NCI-H2107 treated with DMSO at 0.1 percent for 48 hours (cell line): ENCODE data around the gene GGNBP2.
"Not testable (repeated sequence)": the region's sequence is repeated elsewhere in the genome, so short reads cannot be mapped to it uniquely, and the experiment has no call there.

Experiments used
- DNase-seq: peaks from one replicate; lab custom pipeline; 2025; ENCODE audit not compliant: unreplicated experiment; lab: John Stamatoyannopoulos, UW

Gene GGNBP2

DNA sequence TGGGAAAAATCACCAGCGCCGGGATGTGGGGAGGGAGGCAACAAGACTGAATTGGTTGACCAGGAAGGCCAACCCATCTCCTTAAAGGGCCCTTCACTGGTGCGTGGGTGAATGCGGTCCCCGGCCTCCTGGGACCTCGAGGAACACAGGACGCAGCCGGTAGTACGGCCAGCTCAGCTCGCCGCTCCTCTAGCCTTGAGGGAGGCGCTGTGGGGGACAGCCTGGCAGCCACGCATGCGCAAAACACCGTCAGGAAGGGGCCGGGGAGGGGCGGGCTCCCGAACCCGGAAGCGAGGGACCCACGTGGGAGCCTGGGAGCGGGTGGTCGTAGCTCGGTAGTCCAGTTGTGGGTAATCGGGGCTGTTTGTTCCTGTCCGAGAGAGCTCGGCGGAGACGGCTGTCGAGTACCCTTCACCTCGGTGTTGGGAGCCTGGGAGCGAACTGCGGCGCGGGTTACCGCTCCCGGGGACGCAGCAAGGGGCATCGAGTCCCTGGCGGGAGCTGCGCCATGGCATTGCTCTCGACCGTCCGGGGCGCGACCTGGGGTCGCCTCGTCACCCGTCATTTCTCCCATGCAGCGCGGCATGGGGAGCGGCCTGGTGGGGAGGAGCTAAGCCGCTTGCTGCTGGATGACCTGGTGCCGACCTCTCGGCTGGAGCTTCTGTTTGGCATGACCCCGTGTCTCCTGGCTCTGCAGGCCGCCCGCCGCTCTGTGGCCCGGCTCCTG lies 56.7 kb downstream of the GGNBP2 start, which contains the start of gene MRM1:
Gene MRM1 (plus strand): TSS at position 281 of the 727 bp plus-strand sequence. CDS start 228 bp downstream, at position 509.
- DNase-seq, result peak; percentile 31

- DNase-seq, result no peak
Measured at GRCh38 chr17:36602030-36602748, 57.5 kb downstream of the GGNBP2 start.

DNA sequence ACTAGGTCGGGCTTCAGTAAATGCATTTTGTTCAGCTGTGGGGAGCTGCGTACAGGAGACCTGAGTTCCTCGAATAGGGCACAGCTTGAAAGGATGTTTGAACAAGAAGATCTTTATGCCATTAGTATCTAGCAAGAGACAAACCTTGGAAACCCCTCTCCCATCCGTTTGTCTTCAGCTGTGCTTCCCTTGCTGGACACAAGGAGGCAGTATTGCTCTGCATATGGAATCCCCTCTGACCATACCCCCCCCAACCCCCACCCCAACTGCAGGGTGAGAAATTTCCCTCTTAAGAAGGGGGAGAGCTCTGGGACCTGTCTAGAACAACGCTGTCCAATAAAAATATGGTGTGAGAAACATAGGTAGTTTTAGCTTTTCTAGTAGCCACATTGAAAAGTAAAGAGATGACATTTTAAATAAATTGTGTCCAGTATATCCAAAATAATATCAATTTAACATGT lies 58.2 kb downstream of the GGNBP2 start:
- peak; percentile 34 for DNase-seq

GRCh38 chr17:36605028-36605427 lies 60.3 kb downstream of the GGNBP2 start:
- DNase-seq, result not testable (repeated sequence)

GRCh38 chr17:36608280-36608679 lies 63.6 kb downstream of the GGNBP2 start:
- no peak for DNase-seq

DNA sequence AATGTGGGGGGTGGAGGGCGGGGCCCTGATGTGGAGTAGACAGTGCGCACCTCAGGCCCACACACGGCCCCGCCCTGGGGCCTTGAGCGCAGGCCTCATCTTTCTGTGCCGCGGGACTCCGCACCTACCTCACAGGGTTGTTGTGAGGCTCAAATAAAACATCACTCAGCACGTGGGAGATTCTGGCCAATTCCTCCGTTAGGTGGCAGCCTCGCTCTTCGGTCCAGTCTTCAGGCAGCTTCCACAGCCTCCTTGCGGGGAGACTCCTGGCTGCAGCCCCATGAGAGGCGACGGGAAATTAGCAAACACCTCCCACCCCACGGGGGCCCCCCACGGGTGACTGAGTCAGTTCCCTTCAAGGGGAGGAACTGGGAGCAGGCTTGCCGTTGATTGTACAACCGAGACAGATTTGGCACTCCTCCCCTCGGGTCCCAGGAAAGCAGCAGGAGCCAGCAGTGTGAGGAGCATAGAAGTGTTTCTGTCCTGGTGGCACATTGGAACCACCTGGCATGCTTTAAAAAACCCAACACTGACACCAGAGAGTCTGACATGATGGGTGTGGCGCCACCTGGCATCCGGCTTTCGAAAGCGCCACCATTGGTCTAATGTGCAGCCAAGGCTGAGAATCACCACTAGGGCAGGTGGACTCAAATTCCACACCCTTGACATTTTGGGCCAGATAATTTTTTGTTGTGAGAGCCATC lies 64.2 kb downstream of the GGNBP2 start:
- DNase-seq, result peak; percentile 77

DNA sequence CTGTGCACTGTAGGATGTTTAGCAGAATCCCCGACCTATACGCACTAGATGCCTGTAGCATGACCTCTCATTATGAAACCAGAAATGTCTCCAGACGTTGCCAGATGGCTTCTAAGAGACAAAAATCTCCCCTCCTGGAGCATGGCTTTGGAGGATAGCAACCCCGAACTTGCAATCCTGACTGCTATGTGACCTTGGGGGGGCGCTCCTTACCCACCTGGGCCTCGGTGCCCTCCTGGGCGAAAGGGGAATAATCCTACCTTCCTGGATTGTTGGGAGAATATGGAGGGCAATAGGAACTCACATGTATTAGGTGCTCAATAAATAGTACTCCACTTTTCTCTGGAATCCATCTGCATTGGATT lies 64.8 kb downstream of the GGNBP2 start:
- no peak for DNase-seq

DNA sequence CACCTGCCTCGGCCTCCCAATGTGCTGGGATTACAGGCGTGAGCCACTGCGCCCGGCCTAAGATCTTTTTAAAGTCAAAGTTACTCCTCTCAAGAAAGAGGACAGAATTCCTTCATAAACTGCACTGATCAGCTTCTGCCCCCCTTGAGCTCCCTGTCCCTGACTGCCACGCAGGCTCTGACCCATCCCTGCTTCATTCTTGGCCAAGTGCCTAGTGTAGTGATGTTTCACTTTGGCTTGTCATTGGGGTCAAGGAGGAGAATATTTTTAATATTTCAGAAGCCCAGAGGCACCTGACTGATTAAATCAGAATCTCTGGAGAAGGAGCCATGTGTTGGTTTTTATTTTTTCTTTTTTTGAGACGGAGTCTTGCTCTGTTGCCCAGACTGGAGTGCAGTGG lies 65.8 kb downstream of the GGNBP2 start:
- DNase-seq, result no peak

GRCh38 chr17:36611345-36612072 lies 66.8 kb downstream of the GGNBP2 start:
- no peak for DNase-seq

DNA sequence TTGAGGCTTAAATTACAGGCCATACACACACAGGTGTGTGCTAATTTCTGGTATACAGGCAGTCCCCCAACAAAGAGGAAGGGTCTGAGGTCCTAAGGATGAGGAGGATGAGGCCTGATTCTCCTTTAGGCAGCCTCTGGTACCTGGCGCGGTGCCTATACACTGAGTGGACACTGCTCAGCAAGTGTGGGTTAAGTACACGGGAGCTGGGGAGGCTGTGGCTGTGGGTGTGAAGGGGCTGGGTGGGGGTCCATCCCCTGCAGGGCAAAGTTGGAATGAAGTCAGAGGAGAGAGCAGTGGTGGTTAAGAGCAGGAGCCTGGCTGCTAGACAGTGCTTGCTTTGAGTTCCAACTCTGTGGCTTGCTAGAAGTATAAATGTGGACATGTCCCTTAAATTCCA lies 67.6 kb downstream of the GGNBP2 start:
- no peak for DNase-seq

DNA sequence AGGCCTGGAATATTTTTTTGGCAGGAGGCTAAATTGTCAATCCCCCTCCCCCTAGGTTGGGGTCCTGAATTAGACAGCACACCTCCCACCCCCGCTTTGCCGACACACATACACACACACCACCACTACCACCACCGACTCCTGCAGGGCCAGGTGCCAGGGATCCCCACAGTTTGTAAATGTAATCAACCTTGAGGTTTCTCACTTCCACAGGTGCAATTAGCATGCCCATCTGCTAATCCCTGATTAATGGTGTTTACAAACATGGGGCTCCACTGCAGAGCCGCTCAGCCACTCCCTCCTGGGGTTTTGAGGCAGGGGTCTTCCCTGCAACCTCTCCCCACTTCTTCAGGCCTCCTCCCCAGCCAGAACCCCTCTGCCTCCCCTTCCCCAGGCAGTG lies 68.4 kb downstream of the GGNBP2 start:
- DNase-seq, result no peak

DNA sequence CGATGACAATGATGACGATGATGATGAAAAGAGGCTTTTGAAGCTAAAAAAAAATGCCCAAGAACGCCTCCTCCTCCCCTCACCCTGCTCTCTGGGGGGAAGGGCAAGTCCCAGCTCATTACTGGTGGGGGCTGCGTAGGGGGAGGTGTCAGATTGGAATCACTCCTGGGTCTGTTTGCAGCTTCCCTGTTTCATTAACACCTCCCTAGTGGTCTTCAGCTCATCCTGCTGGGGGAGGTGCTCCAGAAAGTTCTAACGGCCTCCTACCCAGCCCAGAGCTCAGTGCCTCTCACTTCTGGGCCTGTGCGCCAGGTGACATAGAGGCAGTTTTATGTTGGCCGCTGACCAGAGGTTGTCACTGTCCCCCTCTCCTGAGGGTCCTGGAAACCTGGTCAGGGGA lies 69.4 kb downstream of the GGNBP2 start:
- no peak for DNase-seq

GRCh38 chr17:36614933-36615332 lies 70.2 kb downstream of the GGNBP2 start:
- no peak for DNase-seq

- DNase-seq, result no peak
Measured at GRCh38 chr17:36616061-36617029, 71.6 kb downstream of the GGNBP2 start.

DNA sequence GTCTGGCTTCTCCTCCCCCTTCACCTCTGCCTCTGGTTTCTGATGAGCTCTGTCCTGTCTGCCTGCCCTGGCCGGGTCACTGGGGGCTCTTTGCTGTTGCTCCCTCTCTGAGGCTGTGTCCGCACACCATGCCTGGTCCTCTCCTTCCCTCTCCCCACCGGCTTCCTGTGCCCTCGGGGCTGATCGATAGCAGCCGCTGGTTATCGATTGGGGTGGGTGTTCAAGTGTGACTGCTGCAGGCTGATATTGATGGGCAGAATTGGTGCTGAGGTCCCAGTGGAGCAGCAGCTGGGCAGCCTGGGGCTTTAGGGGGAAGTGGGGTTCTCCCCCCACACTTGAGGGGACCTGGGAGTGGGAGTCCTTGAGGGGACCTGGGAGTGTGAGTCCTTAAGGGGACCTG lies 73.1 kb downstream of the GGNBP2 start:
- DNase-seq, result no peak

DNA sequence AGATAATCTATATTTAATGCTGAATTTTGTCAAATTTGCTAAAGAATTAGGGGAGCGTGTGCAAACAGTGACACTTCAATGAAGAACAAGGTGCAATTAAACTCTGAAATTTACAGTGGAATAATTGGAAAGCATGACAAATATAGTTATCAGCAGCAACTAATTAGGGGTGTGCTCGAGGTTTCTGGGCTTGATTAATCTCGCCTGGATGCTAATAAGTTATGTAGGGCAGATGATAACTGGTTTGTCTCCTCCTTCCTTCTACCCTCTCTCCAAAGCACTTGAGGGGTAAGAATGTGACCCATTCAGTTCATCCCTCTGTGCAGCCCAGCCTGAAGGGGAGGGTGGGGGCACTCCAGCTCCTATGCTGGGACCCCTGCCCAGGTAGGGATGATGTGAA lies 78.6 kb downstream of the GGNBP2 start:
- DNase-seq, result no peak

GRCh38 chr17:36625188-36625587 lies 80.5 kb downstream of the GGNBP2 start:
- no peak for DNase-seq

DNA sequence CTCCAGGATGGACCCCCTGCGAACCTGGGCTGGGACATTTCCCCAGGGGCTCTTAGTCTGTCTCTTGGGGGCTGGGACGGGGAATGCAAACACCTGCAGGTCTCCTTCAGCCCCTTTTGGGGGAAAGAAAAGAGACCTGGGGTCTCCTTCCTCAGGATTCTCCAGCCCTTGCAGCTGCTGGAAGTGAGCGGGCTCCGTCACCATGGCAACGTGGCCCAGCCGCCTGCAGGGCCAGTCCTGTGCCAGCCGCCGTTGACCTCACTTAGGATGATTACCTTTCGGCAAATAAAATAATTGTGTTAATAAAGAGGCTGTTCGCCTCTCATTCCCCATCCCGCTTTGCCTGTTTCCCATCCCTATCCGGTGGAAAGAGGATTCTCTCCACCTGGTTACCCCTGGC lies 82.4 kb downstream of the GGNBP2 start:
- DNase-seq, result no peak

DNA sequence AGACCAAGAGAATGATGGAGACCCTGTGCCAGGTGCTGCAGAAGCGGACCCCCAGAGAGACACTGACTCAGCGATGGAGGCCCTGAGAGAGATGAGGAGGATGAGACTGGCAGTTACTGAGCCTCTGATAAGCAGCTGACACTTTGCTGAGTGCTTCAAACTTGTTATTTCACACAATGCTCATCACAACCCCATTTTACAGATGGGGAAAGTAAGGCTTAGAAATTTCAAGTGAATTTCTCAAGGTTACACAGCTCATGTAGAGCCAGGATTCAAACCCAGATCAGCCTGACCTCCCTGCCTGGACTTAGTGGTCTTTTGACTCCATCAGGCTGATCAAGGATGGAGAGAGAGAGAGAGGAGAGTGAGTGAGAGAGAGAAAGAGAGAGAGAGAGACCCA lies 83.9 kb downstream of the GGNBP2 start:
- DNase-seq, result no peak

DNA sequence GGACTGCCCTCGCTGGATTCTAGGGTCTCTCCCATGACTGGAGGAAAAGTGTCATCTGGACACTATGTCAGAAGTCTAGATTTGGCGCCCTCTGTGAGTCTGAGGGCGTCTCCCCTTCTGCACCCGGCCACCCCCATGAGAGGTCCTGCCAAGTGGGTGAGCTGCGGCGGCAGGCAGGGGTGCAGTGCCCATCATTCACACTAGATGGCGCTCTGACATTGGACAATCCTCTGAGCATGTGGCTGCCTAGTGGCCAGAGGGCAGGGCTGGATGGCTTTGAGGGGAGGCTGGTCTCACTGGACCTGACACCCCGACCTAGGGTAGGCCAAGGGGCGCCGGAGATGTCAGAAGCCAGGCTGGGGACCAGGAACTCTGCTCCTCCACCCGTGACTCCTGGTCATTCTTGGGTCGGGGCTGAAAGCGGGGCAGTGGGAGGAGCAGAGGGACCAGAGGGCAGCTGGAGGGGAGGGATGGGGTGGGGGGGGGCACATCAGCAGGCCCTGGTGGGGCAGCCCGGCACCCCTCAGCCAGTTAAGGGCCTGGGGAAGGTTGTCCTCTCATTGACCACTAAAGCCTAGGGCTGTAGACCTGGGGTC lies 84.6 kb downstream of the GGNBP2 start:
- peak; percentile 62 for DNase-seq
